ENCODE results near the gene MED15. TPM values are rescaled to one million over a fixed set of nuclear protein-coding genes. Genes with fewer than 3 reads are reported as not detected.

Gene MED15
- total RNA-seq, 5 donors from 2014 or later (not counting 1 experiment from before 2014, with no cell fraction given) = 214 to 317 (median 262) TPM

DNA sequence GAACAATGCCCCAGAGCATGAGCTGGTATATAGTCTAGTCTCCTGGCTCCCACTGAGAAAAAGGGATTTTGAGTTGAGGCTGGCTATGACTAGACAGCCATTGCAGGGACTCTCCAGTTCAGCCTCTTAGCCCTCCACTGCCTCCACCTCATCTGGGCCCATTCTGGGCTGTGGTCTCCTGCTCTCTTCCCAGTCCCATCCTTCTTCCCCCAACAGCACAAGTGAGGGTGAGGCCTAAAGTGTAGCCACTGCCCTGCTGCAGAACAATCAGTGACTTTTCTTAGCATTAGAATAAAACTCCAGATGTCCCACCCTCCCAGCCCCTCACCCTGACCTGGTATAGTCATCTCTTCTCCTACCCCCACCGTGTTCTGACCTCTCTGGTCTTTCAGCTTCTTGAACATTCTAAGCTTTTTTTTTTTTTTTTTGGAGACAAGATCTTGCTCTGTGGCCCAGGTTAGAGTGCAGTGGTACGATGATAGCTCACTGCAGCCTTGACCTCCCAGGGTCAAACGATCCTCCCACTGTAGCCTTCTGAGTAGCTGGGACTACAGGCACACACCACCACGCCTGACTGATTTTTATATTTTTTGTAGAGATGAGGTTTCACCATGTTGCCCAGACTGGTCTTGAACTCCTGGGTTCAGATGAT is 4.3 kb downstream of the MED15 start:
- no CpG with 5 or more reads among the region's 4 CpGs for WGBS (ENCODE audit: insufficient coverage)

DNA sequence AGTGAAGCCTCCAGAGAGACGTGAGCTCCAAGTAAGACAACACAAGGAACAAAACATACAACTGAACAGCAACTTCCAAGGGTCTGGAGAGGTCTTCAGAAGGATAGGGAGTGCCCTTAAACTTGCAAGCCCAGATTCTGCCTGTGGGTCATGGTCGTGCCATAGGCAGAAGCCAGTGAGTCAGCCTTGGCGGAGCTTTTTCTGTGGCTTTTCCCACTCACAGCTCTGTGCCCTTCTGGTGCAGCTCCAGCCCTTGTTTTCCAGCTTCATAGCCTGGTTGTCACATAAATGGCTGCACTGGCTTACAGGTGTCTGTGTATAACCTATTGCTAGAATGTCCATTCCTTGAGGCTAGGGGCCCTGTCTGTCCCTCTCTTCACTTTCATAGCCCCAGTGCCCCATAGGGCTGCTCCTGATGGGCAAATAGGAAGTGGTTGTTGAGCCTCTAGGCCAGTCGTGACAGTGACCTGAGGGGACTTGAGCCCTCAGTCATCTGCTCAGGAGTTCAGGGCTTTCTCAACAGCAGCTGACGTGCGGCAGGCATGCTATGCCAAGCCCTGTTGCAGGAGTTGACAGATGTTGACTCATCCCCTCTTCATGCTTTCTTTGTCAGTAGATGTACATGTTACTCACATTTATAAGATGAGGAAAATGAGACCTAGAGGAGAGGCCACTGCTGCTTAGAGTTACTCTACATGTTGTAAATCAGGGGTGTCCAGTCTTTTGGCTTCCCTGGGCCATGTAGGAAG is 7.4 kb downstream of the MED15 start:
- H3K27me3 ChIP-seq (replicated peaks in 1 of 2; ENCODE audit: control insufficient read depth in 2 of 2, extremely low read depth in 1 of 2, insufficient read depth in 2 of 2, low read length in 1 of 2) = no peaks in the 10 kb centered on the region
- WGBS (ENCODE audit: insufficient coverage) = 87% methylated on average over 3 of the region's 6 CpGs
- Mint-ChIP-seq H3K36me3 (peaks cover 17% of the 10 kb centered on the region), H3K27me3 (no peaks in the 10 kb centered on the region), H3K27ac (peak overlapping the region; percentile 4 to 49), H3K4me3 (peak overlapping the region in 1 of 3 donors; percentile 39), H3K9me3 (no peaks in the 10 kb centered on the region), H3K4me1 (peaks cover 79 to 85% (median 85%) of the 10 kb centered on the region in 3 donors)
- no peaks in the 10 kb centered on the region for H3K9me3 ChIP-seq
- no peak for DNase-seq
- POLR2A ChIA-PET = interaction anchor here in 1 of 2 donors (0.6 kb wide), 2 partner anchors 43 to 414 kb away, joined by 3 to 4 read pairs; no protein-coding TSS in a partner anchor
- CTCF ChIA-PET = interaction anchor here in 1 of 2 donors (0.6 to 0.9 kb wide), 4 partner anchors 9 to 1399 kb away, joined by 3 to 4 read pairs (median 3); no protein-coding TSS in a partner anchor
- no peak overlapping the region for H3K4me3 ChIP-seq (ENCODE audit: control insufficient read depth in 1 of 2, extremely low read depth in 1 of 2, low read length in 1 of 2)
- peaks cover 24 to 84% of the 10 kb centered on the region in 2 experiments for H3K4me1 ChIP-seq (ENCODE audit: control insufficient read depth in 1 of 2, extremely low read depth in 1 of 2, insufficient read depth in 2 of 2, low read length in 2 of 2)
- ATAC-seq (replicated peaks in 1 of 4) = no peak
- peaks cover 8 to 46% of the 10 kb centered on the region in 2 donors for H3K36me3 ChIP-seq (ENCODE audit: control insufficient read depth in 2 of 2, extremely low read depth in 1 of 2, insufficient read depth in 1 of 2, low read length in 1 of 2)
- no peak overlapping the region for H3K27ac ChIP-seq (ENCODE audit: low read length)

More for the DNA sequence above, 4.3 kb downstream of the MED15 start:
- Histone ChIP-seq H3K4me1 (ENCODE audit: control insufficient read depth in 1 of 2, extremely low read depth in 1 of 2, insufficient read depth in 2 of 2, low read length in 2 of 2) (peaks cover 25 to 73% of the 10 kb centered on the region in 2 experiments), H3K36me3 (ENCODE audit: control insufficient read depth in 2 of 2, extremely low read depth in 1 of 2, insufficient read depth in 1 of 2, low read length in 1 of 2) (peaks cover 0 to 30% of the 10 kb centered on the region in 2 donors), H3K27me3 (replicated peaks in 1 of 2; ENCODE audit: control insufficient read depth in 2 of 2, extremely low read depth in 1 of 2, insufficient read depth in 2 of 2, low read length in 1 of 2) (no peaks in the 10 kb centered on the region), H3K4me3 (ENCODE audit: control insufficient read depth in 1 of 2, extremely low read depth in 1 of 2, low read length in 1 of 2) (no peak overlapping the region), H3K27ac (ENCODE audit: low read length) (no peak overlapping the region), H3K9me3 (no peaks in the 10 kb centered on the region)
- ChIA-PET CTCF (interaction anchor here (0.5 to 1.4 kb wide), 6 partner anchors 53 to 113 kb away, joined by 3 to 7 read pairs (median 4); no protein-coding TSS in a partner anchor), POLR2A (interaction anchor here in 1 of 2 donors (0.5 to 0.9 kb wide), 3 partner anchors 56 to 430 kb away, joined by 3 to 4 read pairs (median 4); no protein-coding TSS in a partner anchor)
- H3K27ac Mint-ChIP-seq = peak overlapping the region; percentile 75 to 97
- H3K27me3 Mint-ChIP-seq = no peaks in the 10 kb centered on the region
- peaks cover 75 to 81% (median 80%) of the 10 kb centered on the region in 3 donors for H3K4me1 Mint-ChIP-seq
- H3K9me3 Mint-ChIP-seq = no peaks in the 10 kb centered on the region
- ATAC-seq (replicated peaks in 1 of 4) = no peak
- H3K36me3 Mint-ChIP-seq = peaks cover 15% of the 10 kb centered on the region
- H3K4me3 Mint-ChIP-seq = peak overlapping the region in 1 of 3 donors; percentile 94
- DNase-seq = no peak

DNA sequence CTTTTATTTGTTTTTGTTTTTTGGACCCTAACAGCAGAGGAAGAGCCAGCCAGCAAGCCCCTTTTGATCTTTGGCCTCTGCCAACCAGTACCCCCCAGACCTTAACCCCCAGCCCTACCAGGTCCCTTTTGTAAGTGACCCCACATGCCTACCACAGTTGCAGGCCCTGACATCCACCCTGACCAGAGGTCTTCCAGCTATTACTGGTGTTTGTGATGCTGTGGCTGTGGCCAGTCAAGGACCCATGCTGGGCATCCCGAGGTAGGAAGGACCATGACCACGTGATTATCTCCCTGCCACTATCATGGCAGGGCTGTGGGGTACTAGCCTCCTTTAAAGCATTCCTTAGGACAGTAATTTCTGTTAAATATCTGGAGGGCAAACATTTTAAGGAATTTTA is 9.0 kb downstream of the MED15 start:
- Histone ChIP-seq H3K36me3 (ENCODE audit: control insufficient read depth in 2 of 2, extremely low read depth in 1 of 2, insufficient read depth in 1 of 2, low read length in 1 of 2) (peaks cover 8 to 51% of the 10 kb centered on the region in 2 donors), H3K4me1 (ENCODE audit: control insufficient read depth in 1 of 2, extremely low read depth in 1 of 2, insufficient read depth in 2 of 2, low read length in 2 of 2) (peaks cover 16 to 76% of the 10 kb centered on the region in 2 experiments)

DNA sequence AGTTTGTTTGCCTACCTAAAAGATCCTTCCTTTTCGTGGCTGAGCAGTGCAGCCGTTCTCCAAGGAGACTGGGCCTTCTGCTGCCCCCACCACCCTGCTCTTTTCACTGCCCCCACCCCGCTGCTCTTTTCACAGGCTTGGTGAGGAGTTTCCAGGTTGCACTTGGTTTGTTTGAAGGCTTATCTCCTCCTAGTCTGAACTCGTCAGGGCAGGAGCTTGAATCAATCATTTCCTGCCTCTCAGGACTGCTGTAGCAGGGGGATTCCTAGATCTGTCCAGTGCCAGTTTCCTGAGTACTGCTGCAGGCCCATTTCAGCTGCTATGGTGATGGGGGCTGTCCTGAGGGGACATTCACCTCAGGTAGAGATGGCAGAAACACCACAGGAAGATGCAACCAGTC is 10.0 kb downstream of the MED15 start:
- WGBS (ENCODE audit: insufficient coverage) = 20% methylated on average over 1 of the region's 4 CpGs
- POLR2A ChIA-PET = no interaction called here
- DNase-seq = peak in 1 of 35 experiments; percentile 40
- no peaks in the 10 kb centered on the region for H3K27me3 Mint-ChIP-seq
- peaks cover 67 to 78% (median 78%) of the 10 kb centered on the region in 3 donors for H3K4me1 Mint-ChIP-seq
- Histone ChIP-seq H3K27me3 (replicated peaks in 1 of 2; ENCODE audit: control insufficient read depth in 2 of 2, extremely low read depth in 1 of 2, insufficient read depth in 2 of 2, low read length in 1 of 2) (no peaks in the 10 kb centered on the region), H3K36me3 (ENCODE audit: control insufficient read depth in 2 of 2, extremely low read depth in 1 of 2, insufficient read depth in 1 of 2, low read length in 1 of 2) (peaks cover 8 to 52% of the 10 kb centered on the region in 2 donors), H3K9me3 (no peaks in the 10 kb centered on the region), H3K27ac (ENCODE audit: low read length) (no peak overlapping the region), H3K4me3 (ENCODE audit: control insufficient read depth in 1 of 2, extremely low read depth in 1 of 2, low read length in 1 of 2) (no peak overlapping the region), H3K4me1 (ENCODE audit: control insufficient read depth in 1 of 2, extremely low read depth in 1 of 2, insufficient read depth in 2 of 2, low read length in 2 of 2) (peaks cover 19 to 76% of the 10 kb centered on the region in 2 experiments)
- peak in 2 of 4 experiments; percentile 22 to 71 for ATAC-seq (replicated peaks in 1 of 4)
- peak overlapping the region; percentile 74 to 75 for H3K27ac Mint-ChIP-seq
- H3K4me3 Mint-ChIP-seq = peak overlapping the region in 1 of 3 donors; percentile 44
- H3K9me3 Mint-ChIP-seq = no peaks in the 10 kb centered on the region
- CTCF ChIA-PET = no interaction called here
- peaks cover 30% of the 10 kb centered on the region for H3K36me3 Mint-ChIP-seq

More for the DNA sequence above, 9.0 kb downstream of the MED15 start:
- ATAC-seq (replicated peaks in 1 of 4) = no peak
- peaks cover 72 to 80% (median 80%) of the 10 kb centered on the region in 3 donors for H3K4me1 Mint-ChIP-seq
- H3K27me3 ChIP-seq (replicated peaks in 1 of 2; ENCODE audit: control insufficient read depth in 2 of 2, extremely low read depth in 1 of 2, insufficient read depth in 2 of 2, low read length in 1 of 2) = no peaks in the 10 kb centered on the region
- no CpG with 5 or more reads among the region's 2 CpGs for WGBS (ENCODE audit: insufficient coverage)
- H3K27me3 Mint-ChIP-seq = no peaks in the 10 kb centered on the region
- no peaks in the 10 kb centered on the region for H3K9me3 ChIP-seq
- no peak overlapping the region for H3K4me3 Mint-ChIP-seq
- no peak overlapping the region for H3K27ac Mint-ChIP-seq
- ChIA-PET POLR2A (interaction anchor here in 1 of 2 donors (0.6 kb wide), 1 partner anchor 29 kb away, joined by 8 read pairs; no protein-coding TSS in a partner anchor), CTCF (no interaction called here)
- H3K36me3 Mint-ChIP-seq = peaks cover 24% of the 10 kb centered on the region
- H3K9me3 Mint-ChIP-seq = no peaks in the 10 kb centered on the region
- no peak for DNase-seq
- no peak overlapping the region for H3K27ac ChIP-seq (ENCODE audit: low read length)
- no peak overlapping the region for H3K4me3 ChIP-seq (ENCODE audit: control insufficient read depth in 1 of 2, extremely low read depth in 1 of 2, low read length in 1 of 2)

DNA sequence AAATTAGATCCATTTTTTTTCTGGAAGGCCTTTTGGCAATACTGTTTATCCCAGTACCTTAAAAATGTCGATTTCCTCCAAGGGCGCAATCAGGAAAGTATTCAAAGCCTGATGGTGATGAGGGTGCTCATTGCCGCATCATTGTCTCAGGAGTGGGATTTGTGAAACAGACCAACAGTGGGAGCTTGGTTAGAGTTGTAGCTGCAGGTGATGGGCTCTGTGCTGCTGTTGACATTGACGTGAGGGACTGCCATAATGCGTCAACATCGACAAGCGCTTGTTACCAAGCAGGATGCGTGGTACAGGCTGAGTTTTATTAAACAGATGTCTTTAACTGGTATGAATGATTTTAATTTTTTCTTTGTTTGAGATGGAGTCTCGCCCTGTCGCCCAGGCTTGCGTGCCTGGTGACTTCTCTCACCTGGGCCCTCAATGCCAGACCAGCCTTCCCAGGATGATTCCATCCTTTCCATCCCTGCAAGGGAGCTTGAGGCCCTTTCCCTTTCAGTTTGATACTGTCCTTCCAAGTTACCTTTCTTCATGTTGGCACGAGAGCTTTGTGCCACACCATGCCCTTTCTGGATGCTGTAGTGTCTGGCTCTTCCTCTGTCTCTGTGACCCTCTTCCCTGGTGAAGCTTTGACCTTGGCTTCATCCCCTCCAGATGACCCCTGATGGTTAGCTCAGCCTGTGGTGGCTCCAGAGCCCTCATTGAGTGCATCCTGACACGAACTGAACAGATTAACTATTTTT is 10.6 kb downstream of the MED15 start:
- peak overlapping the region; percentile 74 to 75 for H3K27ac Mint-ChIP-seq
- ChIA-PET POLR2A (no interaction called here), CTCF (interaction anchor here in 1 of 2 donors (0.6 kb wide), 2 partner anchors 10 to 57 kb away, joined by 3 to 5 read pairs; no protein-coding TSS in a partner anchor)
- H3K4me1 Mint-ChIP-seq = peaks cover 72 to 84% (median 83%) of the 10 kb centered on the region in 3 donors
- no peaks in the 10 kb centered on the region for H3K9me3 ChIP-seq
- H3K4me3 Mint-ChIP-seq = peak overlapping the region in 2 of 3 donors; percentile 7 to 44
- 80% methylated on average over 6 of the region's 13 CpGs for WGBS (ENCODE audit: insufficient coverage)
- H3K27ac ChIP-seq (ENCODE audit: low read length) = no peak overlapping the region
- H3K27me3 Mint-ChIP-seq = no peaks in the 10 kb centered on the region
- peaks cover 25 to 79% of the 10 kb centered on the region in 2 experiments for H3K4me1 ChIP-seq (ENCODE audit: control insufficient read depth in 1 of 2, extremely low read depth in 1 of 2, insufficient read depth in 2 of 2, low read length in 2 of 2)
- no peak overlapping the region for H3K4me3 ChIP-seq (ENCODE audit: control insufficient read depth in 1 of 2, extremely low read depth in 1 of 2, low read length in 1 of 2)
- no peak for DNase-seq
- H3K27me3 ChIP-seq (replicated peaks in 1 of 2; ENCODE audit: control insufficient read depth in 2 of 2, extremely low read depth in 1 of 2, insufficient read depth in 2 of 2, low read length in 1 of 2) = no peaks in the 10 kb centered on the region
- H3K9me3 Mint-ChIP-seq = no peaks in the 10 kb centered on the region
- H3K36me3 Mint-ChIP-seq = peaks cover 31% of the 10 kb centered on the region
- peak in 1 of 4 experiments; percentile 10 for ATAC-seq (replicated peaks in 1 of 4)
- H3K36me3 ChIP-seq (ENCODE audit: control insufficient read depth in 2 of 2, extremely low read depth in 1 of 2, insufficient read depth in 1 of 2, low read length in 1 of 2) = peaks cover 8 to 52% of the 10 kb centered on the region in 2 donors
